HG02870 (cell line): ENCODE results near the gene PRM2.
A peak's percentile ranks its signal among the peaks of the same experiment; 100 is the strongest.

Experiments used
- ATAC-seq: cut with Tn5 transposase; IDR thresholded peaks from one replicate; pipeline ENCODE4 v1.9.1; 2021; ENCODE audit warnings: mild to moderate bottlenecking, moderate library complexity; ENCODE audit not compliant: unreplicated experiment

PRM2 gene

GRCh38 chr16:11276143-11276895 is at the start of gene PRM2:
Gene PRM2, minus strand, starts transcription at chr16:11276480. Its CDS starts 110 bp downstream, at chr16:11276370.
- no peak for ATAC-seq

- no peak for ATAC-seq
Observed at GRCh38 chr16:11325404-11326083, 49.3 kb upstream of the PRM2 start.

GRCh38 chr16:11323551-11324336 is 47.5 kb upstream of the PRM2 start:
- no peak for ATAC-seq

- no peak for ATAC-seq
Observed at GRCh38 chr16:11322823-11323222, 46.5 kb upstream of the PRM2 start.

- ATAC-seq = no peak
Observed at GRCh38 chr16:11321662-11322061, 45.4 kb upstream of the PRM2 start.

- no peak for ATAC-seq
Observed at GRCh38 chr16:11320170-11320569, 43.9 kb upstream of the PRM2 start.

GRCh38 chr16:11319529-11320146 is 43.4 kb upstream of the PRM2 start:
- ATAC-seq = no peak

- ATAC-seq = no peak
Observed at GRCh38 chr16:11318817-11319216, 42.5 kb upstream of the PRM2 start.

- ATAC-seq = no peak
Observed at GRCh38 chr16:11316331-11317015, 40.2 kb upstream of the PRM2 start.

GRCh38 chr16:11315510-11315909 is 39.2 kb upstream of the PRM2 start:
- ATAC-seq = no peak

- no peak for ATAC-seq
Observed at GRCh38 chr16:11314309-11314894, 38.1 kb upstream of the PRM2 start.

- ATAC-seq = no peak
Observed at GRCh38 chr16:11313493-11314308, 37.4 kb upstream of the PRM2 start.

GRCh38 chr16:11312718-11313492 is 36.6 kb upstream of the PRM2 start:
- no peak for ATAC-seq

GRCh38 chr16:11310997-11311561 is 34.8 kb upstream of the PRM2 start:
- peak; percentile 49 for ATAC-seq

- no peak for ATAC-seq
Observed at GRCh38 chr16:11310634-11310977, 34.3 kb upstream of the PRM2 start.

- ATAC-seq = no peak
Observed at GRCh38 chr16:11309895-11310633, 33.8 kb upstream of the PRM2 start.

GRCh38 chr16:11308493-11309283 is 32.4 kb upstream of the PRM2 start:
- ATAC-seq = no peak
